ENCODE results near the gene UGT1A10. TPM values are rescaled to one million over a fixed set of nuclear protein-coding genes. Genes with fewer than 3 reads are reported as not detected.
"Not testable (repeated sequence)": the region's sequence is repeated elsewhere in the genome, so short reads cannot be mapped to it uniquely, and the experiment has no call there.

UGT1A10 gene
- total and polyA plus RNA-seq, 5 donors = not detected

DNA sequence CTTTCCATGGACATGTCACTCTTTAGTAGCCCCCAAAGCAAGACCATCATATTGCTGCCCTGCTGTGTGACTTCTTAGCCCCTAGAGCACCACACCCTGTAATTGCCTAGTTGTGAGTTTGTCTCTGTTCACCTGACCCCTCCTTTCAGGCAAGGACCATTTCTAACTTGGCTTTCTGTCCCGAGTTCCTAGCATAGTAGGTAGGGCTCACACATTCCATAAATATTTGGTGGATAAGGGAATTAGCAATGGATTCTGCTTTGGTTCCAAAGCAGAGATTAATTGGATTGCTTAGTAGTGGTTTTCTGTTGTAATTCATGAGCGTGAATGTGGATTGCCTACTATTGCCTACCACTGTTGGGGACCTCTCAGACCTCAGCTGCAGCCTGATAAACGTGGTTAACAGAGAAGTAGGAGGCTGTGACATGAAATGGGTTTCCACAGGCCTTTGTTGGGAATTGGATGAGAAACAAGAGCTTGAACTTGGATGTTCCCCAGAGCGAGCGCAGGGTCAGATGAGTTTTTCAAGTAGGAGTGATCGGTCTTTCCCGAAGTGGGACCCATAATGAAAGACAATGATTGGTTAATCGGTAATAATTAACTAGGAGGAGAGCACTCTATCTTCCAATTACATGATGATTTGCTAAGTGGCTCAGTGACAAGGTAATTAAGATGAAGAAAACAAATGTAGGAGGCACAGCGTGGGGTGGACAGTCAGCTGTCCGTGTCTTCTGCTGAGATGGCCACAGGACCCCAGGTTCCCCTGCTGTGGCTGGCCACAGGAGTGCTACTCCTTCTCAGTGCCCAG is 110.4 kb downstream of the UGT1A10 start:
- no peaks in the 10 kb centered on the region for H3K4me1 ChIP-seq (ENCODE audit: control insufficient read depth, insufficient read depth, low read length)
- H3K27me3 ChIP-seq (ENCODE audit: control insufficient read depth, insufficient read depth) = no peaks in the 10 kb centered on the region
- peaks cover 2% of the 10 kb centered on the region for H3K9me3 ChIP-seq (ENCODE audit: control insufficient read depth, low read length)
- intact Hi-C loops (cut with DNase I) = no loop called here
- ATAC-seq (no peak), DNase-seq (no peak)
- no peak overlapping the region for H3K27ac ChIP-seq (ENCODE audit: low read length)
- WGBS = 71% methylated on average over 10 of the region's 10 CpGs
- no peak overlapping the region for H3K4me3 ChIP-seq (ENCODE audit: low read length)

DNA sequence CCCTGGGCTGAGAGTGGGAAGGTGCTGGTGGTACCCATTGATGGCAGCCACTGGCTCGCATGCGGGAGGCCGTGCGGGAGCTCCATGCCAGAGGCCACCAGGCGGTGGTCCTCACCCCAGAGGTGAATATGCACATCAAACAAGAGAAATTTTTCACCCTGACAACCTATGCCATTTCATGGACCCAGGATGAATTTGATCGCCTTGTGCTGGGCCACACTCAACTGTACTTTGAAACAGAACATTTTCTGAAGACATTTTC is 111.0 kb downstream of the UGT1A10 start:
- H3K27ac ChIP-seq (ENCODE audit: low read length) = no peak overlapping the region
- H3K4me1 ChIP-seq (ENCODE audit: control insufficient read depth, insufficient read depth, low read length) = no peaks in the 10 kb centered on the region
- peaks cover 2% of the 10 kb centered on the region for H3K9me3 ChIP-seq (ENCODE audit: control insufficient read depth, low read length)
- intact Hi-C loops (cut with DNase I) = no loop called here
- no peak overlapping the region for H3K4me3 ChIP-seq (ENCODE audit: low read length)
- ATAC-seq = no peak
- 95% methylated on average over 6 of the region's 6 CpGs for WGBS
- H3K27me3 ChIP-seq (ENCODE audit: control insufficient read depth, insufficient read depth) = no peaks in the 10 kb centered on the region
- DNase-seq = no peak

DNA sequence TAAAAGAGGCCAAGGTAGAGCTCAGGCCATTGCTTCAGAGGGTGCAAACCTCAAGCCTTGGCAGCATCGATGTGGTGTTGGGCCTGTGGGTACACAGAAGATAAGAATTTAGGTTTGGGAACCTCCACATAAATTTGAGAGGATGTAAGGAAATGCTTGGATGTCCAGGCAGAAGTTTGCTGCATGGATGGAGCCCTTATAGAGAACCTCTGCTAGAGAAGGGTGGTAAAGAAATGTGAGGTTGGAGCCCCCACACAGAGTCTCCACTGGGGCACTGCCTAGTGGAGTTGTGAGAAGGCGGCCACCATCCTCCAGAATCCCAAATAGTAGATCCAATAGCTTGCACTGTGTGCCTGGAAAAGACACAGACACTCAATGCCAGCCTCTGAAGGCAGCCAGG is 114.4 kb downstream of the UGT1A10 start:
- DNase-seq; H3K27ac ChIP-seq (ENCODE audit: low read length); H3K9me3 ChIP-seq (ENCODE audit: control insufficient read depth, low read length); intact Hi-C loops (cut with DNase I); ATAC-seq; H3K4me3 ChIP-seq (ENCODE audit: low read length); H3K4me1 ChIP-seq (ENCODE audit: control insufficient read depth, insufficient read depth, low read length); H3K27me3 ChIP-seq (ENCODE audit: control insufficient read depth, insufficient read depth): not testable (repeated sequence)
- WGBS = 65% methylated on average over 2 of the region's 2 CpGs

DNA sequence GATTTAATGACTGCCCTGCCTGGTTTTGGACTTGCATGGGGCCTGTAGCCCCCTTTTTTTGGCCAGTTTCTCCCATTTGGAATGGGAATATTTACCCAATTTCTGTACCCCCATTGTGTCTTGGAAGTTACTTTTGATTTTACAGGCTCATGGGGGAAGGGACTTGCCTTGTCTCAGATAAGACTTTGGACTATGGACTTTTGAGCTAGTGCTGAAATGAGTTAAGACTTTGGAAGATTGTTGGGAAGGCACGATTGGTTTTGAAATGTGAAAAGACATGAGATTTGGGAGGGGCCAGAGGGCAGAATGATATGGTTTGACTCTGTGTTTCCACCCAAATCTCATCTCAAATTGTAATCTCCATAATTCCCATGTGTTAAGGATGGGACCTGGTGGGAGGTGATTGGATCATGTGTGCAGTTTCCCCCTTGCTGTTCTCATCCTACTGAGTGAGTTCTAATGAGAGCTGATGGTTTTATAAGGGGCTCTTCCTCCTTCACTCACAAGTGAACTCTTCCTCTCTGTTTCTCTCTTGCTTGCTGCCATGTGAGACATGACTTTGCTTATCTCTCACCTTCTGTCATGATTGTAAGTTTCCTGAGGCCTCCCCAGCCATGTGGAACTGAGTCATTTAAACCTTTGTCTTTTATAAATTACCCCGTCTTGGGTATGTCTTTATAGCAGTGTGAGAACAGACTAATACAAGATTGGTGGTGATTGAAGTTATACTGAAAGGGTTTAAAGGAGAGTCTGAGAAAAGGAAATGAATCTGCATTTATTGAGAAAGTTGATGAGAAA is 115.2 kb downstream of the UGT1A10 start:
- ATAC-seq; intact Hi-C loops (cut with DNase I); DNase-seq; H3K4me3 ChIP-seq (ENCODE audit: low read length); H3K9me3 ChIP-seq (ENCODE audit: control insufficient read depth, low read length); H3K4me1 ChIP-seq (ENCODE audit: control insufficient read depth, insufficient read depth, low read length); H3K27me3 ChIP-seq (ENCODE audit: control insufficient read depth, insufficient read depth); H3K27ac ChIP-seq (ENCODE audit: low read length): not testable (repeated sequence)
- WGBS = 63% methylated on average over 2 of the region's 2 CpGs

DNA sequence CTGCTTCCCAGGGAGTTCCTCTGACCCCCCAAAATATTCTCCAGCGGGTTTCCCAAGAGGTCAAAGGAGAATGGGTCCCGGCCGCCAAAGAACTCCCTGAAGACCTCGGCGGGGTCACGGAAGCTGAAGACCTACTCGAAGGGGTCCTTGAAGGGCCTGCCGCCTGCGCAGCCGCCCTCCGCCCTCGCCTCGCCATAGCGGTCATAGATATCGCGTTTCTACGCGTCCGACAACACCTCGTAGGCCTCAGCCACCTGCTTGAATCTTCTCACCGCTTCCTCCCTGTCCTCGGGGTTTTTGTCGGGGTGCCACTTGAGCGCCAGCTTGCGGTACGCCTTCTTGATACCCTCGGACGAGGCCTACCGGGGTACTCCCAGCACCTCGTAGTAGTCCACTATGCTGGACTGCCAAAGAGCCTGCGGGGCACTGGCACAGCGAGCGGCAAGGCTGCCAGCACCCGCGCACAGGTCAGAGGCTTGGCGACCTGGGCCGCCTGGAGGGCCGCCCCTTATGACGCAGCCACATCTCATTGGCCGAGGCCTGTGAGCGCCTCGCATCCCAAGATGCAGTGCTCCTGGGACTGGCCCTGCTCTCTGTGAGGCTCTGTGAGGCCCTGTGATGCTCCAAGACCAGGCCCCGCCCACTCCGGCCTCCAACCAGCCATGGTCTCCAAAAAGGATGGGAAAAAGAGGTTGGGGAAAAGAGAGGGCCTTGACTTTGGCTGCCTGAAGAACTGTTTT is 118.8 kb downstream of the UGT1A10 start:
- 90% methylated on average over 42 of the region's 44 CpGs for WGBS
- intact Hi-C loops (cut with DNase I) = no loop called here
- no peaks in the 10 kb centered on the region for H3K27me3 ChIP-seq (ENCODE audit: control insufficient read depth, insufficient read depth)
- ATAC-seq = no peak
- H3K9me3 ChIP-seq (ENCODE audit: control insufficient read depth, low read length) = peaks cover 2% of the 10 kb centered on the region
- H3K4me1 ChIP-seq (ENCODE audit: control insufficient read depth, insufficient read depth, low read length) = no peaks in the 10 kb centered on the region
- H3K27ac ChIP-seq (ENCODE audit: low read length) = no peak overlapping the region
- DNase-seq = no peak
- no peak overlapping the region for H3K4me3 ChIP-seq (ENCODE audit: low read length)

DNA sequence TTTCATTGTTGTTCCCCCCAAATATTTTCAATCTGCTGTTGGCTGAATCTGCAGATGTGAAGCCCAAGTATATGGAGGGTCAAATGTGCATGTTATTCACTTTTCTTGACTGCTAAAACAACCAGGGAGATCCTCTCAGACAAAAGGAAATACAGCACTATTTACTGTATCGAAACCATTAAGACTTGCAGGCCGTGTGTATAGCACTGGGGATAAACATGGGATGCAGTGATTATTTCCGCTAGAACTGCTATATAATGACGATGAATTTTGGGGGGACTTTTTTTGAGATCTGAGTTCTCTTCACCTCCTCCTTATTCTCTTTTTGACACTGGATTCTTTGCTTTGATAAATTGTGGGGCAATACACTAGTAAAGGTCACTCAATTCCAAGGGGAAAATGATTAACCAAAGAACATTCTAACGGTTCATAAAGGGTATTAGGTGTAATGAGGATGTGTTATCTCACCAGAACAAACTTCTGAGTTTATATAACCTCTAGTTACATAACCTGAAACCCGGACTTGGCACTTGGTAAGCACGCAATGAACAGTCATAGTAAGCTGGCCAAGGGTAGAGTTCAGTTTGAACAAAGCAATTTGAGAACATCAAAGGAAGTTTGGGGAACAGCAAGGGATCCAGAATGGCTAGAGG is 120.3 kb downstream of the UGT1A10 start:
- H3K4me3 ChIP-seq (ENCODE audit: low read length) = no peak overlapping the region
- ATAC-seq = no peak
- intact Hi-C loops (cut with DNase I) = no loop called here
- H3K9me3 ChIP-seq (ENCODE audit: control insufficient read depth, low read length) = no peaks in the 10 kb centered on the region
- H3K4me1 ChIP-seq (ENCODE audit: control insufficient read depth, insufficient read depth, low read length) = no peaks in the 10 kb centered on the region
- DNase-seq = no peak
- H3K27ac ChIP-seq (ENCODE audit: low read length) = no peak overlapping the region
- no peaks in the 10 kb centered on the region for H3K27me3 ChIP-seq (ENCODE audit: control insufficient read depth, insufficient read depth)
- WGBS = 80% methylated on average over 7 of the region's 7 CpGs

DNA sequence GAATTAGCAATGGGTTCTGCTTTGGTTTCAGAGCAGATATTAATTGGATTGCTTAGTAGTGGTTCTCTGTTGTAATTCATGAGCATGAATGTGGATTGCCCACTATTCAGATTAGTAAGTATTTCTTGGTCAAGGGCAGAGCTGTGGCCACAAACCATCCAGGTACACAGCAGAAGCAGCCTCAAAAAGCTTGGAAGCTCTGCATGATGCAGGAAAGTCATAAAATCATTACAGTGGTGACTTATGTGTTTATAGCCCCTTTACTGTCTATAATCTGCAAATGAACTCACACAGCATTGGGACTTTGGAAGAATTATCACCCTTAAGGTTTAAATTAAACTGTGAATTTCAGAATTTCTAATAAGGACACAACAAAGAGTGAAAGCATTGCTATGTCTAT is 121.9 kb downstream of the UGT1A10 start:
- intact Hi-C loops (cut with DNase I) = no loop called here
- no peak for DNase-seq
- Histone ChIP-seq H3K9me3 (ENCODE audit: control insufficient read depth, low read length) (no peaks in the 10 kb centered on the region), H3K4me1 (ENCODE audit: control insufficient read depth, insufficient read depth, low read length) (no peaks in the 10 kb centered on the region), H3K27me3 (ENCODE audit: control insufficient read depth, insufficient read depth) (no peaks in the 10 kb centered on the region), H3K4me3 (ENCODE audit: low read length) (no peak overlapping the region), H3K27ac (ENCODE audit: low read length) (no peak overlapping the region)
- ATAC-seq = no peak

DNA sequence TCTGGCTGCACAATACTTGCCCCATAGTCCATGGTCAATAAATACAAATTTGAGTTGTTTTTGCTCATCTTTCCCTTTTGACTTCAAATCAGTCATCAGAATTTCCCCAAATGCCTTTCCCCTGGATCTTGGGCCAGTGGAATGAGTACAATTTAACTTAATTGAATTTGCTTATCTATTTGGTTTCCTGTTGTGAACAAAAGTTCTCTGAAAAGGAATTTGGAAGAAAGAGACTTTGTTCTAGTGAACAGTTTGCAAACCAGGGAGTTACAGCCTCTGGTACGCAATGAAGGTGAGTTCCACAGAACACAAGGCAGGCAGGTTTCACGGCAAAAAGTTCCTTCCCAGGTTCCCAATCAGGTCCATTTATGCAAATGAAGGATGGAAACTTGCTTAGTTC is 122.6 kb downstream of the UGT1A10 start:
- H3K27ac ChIP-seq (ENCODE audit: low read length) = no peak overlapping the region
- no peak for DNase-seq
- no peak overlapping the region for H3K4me3 ChIP-seq (ENCODE audit: low read length)
- no peaks in the 10 kb centered on the region for H3K9me3 ChIP-seq (ENCODE audit: control insufficient read depth, low read length)
- WGBS = 81% methylated on average over 2 of the region's 2 CpGs
- H3K4me1 ChIP-seq (ENCODE audit: control insufficient read depth, insufficient read depth, low read length) = no peaks in the 10 kb centered on the region
- H3K27me3 ChIP-seq (ENCODE audit: control insufficient read depth, insufficient read depth) = no peaks in the 10 kb centered on the region
- intact Hi-C loops (cut with DNase I) = no loop called here
- no peak for ATAC-seq

DNA sequence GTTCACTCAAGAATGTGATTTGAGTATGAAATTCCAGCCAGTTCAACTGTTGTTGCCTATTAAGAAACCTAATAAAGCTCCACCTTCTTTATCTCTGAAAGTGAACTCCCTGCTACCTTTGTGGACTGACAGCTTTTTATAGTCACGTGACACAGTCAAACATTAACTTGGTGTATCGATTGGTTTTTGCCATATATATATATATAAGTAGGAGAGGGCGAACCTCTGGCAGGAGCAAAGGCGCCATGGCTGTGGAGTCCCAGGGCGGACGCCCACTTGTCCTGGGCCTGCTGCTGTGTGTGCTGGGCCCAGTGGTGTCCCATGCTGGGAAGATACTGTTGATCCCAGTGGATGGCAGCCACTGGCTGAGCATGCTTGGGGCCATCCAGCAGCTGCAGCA is 123.8 kb downstream of the UGT1A10 start, which contains the start of gene UGT1A1:
TSS of gene UGT1A1 (plus strand) at position 228 of the 400 bp plus-strand sequence. CDS start at position 246, 18 bp downstream.
- intact Hi-C loops (cut with DNase I) = no loop called here
- no peak within 1 kb of the TSS for H3K4me3 ChIP-seq (ENCODE audit: low read length)
- H3K9me3 ChIP-seq (ENCODE audit: control insufficient read depth, low read length) = no peaks in the 10 kb centered on the region
- H3K27me3 ChIP-seq (ENCODE audit: control insufficient read depth, insufficient read depth) = no peaks in the 10 kb centered on the region
- H3K27ac ChIP-seq (ENCODE audit: low read length) = no peak within 1 kb of the TSS
- WGBS = 90% methylated on average over 6 of the region's 6 CpGs
- no peak for ATAC-seq
- H3K4me1 ChIP-seq (ENCODE audit: control insufficient read depth, insufficient read depth, low read length) = no peaks in the 10 kb centered on the region
- no peak for DNase-seq

DNA sequence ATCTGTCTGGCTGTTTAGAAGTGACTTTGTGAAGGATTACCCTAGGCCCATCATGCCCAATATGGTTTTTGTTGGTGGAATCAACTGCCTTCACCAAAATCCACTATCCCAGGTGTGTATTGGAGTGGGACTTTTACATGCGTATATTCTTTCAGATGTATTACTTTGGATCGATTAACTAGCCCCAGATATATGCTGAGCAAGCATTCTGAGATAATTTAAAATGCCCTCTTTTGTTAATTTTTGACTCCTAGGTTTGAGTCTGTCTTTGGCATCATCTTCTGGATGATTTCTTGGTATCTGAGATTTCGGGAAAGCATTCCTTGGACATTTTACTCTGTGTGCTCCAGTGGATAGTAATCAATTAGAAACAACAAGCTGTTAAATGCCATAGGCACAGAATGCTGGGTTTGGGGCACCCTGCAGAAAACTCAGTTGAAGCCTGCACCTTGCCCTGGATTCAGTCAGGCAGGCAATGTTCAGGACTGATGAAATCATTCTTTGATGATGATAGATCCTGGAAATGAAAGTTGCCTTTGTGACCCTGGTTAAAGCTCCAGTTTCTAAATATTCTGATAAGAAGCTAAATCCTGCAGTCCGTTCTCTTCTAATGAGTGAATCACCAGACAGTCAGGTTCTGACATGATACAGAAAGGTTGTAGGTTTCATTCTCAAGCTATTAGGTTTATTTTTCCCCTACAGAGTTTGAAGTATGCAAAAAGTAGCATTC is 125.0 kb downstream of the UGT1A10 start:
- H3K27ac ChIP-seq (ENCODE audit: low read length) = no peak overlapping the region
- 68% methylated on average over 4 of the region's 4 CpGs for WGBS
- ATAC-seq (no peak), DNase-seq (no peak)
- no peaks in the 10 kb centered on the region for H3K27me3 ChIP-seq (ENCODE audit: control insufficient read depth, insufficient read depth)
- intact Hi-C loops (cut with DNase I) = no loop called here
- H3K9me3 ChIP-seq (ENCODE audit: control insufficient read depth, low read length) = no peaks in the 10 kb centered on the region
- no peaks in the 10 kb centered on the region for H3K4me1 ChIP-seq (ENCODE audit: control insufficient read depth, insufficient read depth, low read length)
- H3K4me3 ChIP-seq (ENCODE audit: low read length) = no peak overlapping the region
